Trophoblast cell (in vitro differentiated cells and primary cell): ENCODE results near the gene CWC25.

Source experiments
- DNase-seq, 2 donors: peaks; one replicate each; pipeline ENCODE4 v3.0.0-alpha.2; 2016
- H2AFZ ChIP-seq: 2 replicates; pipeline ENCODE4 v1.6.1; 2013; ENCODE audit warnings: low read length, moderate library complexity, mild to moderate bottlenecking; ENCODE audit not compliant: insufficient read depth, poor library complexity
- H2AK5ac ChIP-seq: 2 replicates; pipeline ENCODE4 v1.6.1; 2013; ENCODE audit warnings: mild to moderate bottlenecking, low read length
- H2BK120ac ChIP-seq: 2 replicates; pipeline ENCODE4 v1.6.1; 2013; ENCODE audit warnings: low read length, mild to moderate bottlenecking, moderate library complexity; ENCODE audit not compliant: insufficient read depth, poor library complexity
- H2BK12ac ChIP-seq: 2 replicates; pipeline ENCODE4 v1.6.1; 2013; ENCODE audit warnings: mild to moderate bottlenecking, low read length, moderate library complexity
- H2BK5ac ChIP-seq: 2 replicates; pipeline ENCODE4 v1.6.1; 2013; ENCODE audit warnings: low read length, low read depth, moderate library complexity, mild to moderate bottlenecking; ENCODE audit not compliant: poor library complexity
- H3K14ac ChIP-seq: 2 replicates; pipeline ENCODE4 v1.6.1; 2013; ENCODE audit warnings: mild to moderate bottlenecking, low read length
- H3K18ac ChIP-seq: 2 replicates; pipeline ENCODE4 v1.6.1; 2013; ENCODE audit warnings: mild to moderate bottlenecking, low read length
- H3K23ac ChIP-seq: 2 replicates; pipeline ENCODE4 v1.6.1; 2013; ENCODE audit warnings: low read length
- H3K27ac ChIP-seq: 2 replicates; pipeline ENCODE4 v1.5.1; 2013; ENCODE audit warnings: low read depth, mild to moderate bottlenecking, inconsistent platforms, low read length, moderate library complexity
- H3K27me3 ChIP-seq: 2 replicates; pipeline ENCODE4 v1.6.1; 2013; ENCODE audit warnings: inconsistent platforms, mild to moderate bottlenecking, low read length, moderate library complexity; ENCODE audit not compliant: insufficient read depth
- H3K36me3 ChIP-seq, 2 experiments: 1 replicate in 1 of 2; 2 replicates in 1 of 2; pipeline ENCODE4 v1.6.1; 2013; ENCODE audit warnings: low read length in 2 of 2, mild to moderate bottlenecking in 2 of 2, moderate library complexity in 1 of 2; ENCODE audit not compliant: insufficient read depth in 2 of 2, control insufficient read depth in 1 of 2
- H3K4ac ChIP-seq: 2 replicates; pipeline ENCODE4 v1.6.1; 2013; ENCODE audit warnings: low read depth, mild to moderate bottlenecking, low read length, moderate library complexity
- H3K4me1 ChIP-seq, 2 experiments: 1 replicate in 1 of 2; 2 replicates in 1 of 2; pipeline ENCODE4 v1.6.1; 2013; ENCODE audit warnings: low read length in 2 of 2, mild to moderate bottlenecking in 2 of 2, moderate library complexity in 1 of 2; ENCODE audit not compliant: insufficient read depth in 2 of 2, control insufficient read depth in 1 of 2
- H3K4me2 ChIP-seq: 2 replicates; pipeline ENCODE4 v1.6.1; 2013; ENCODE audit warnings: inconsistent platforms, mild to moderate bottlenecking, low read length, moderate library complexity
- H3K4me3 ChIP-seq: 2 replicates; pipeline ENCODE4 v1.5.1; 2013; ENCODE audit warnings: mild to moderate bottlenecking, low read depth, low read length, inconsistent platforms
- H3K79me1 ChIP-seq: one replicate; pipeline ENCODE4 v1.6.1; 2013; ENCODE audit warnings: low read length
- H3K79me2 ChIP-seq: 2 replicates; pipeline ENCODE4 v1.6.1; 2013; ENCODE audit warnings: low read length, mild to moderate bottlenecking; ENCODE audit not compliant: control insufficient read depth, insufficient read depth, poor library complexity
- H3K9ac ChIP-seq: 2 replicates; pipeline ENCODE4 v1.6.1; 2013; ENCODE audit warnings: mild to moderate bottlenecking, low read length
- H3K9me3 ChIP-seq: 2 replicates; pipeline ENCODE4 v1.6.1; 2013; ENCODE audit warnings: low read depth, mild to moderate bottlenecking, control low read depth, inconsistent platforms, low read length; ENCODE audit not compliant: insufficient read depth
- H4K12ac ChIP-seq: 2 replicates; pipeline ENCODE4 v1.6.1; 2013; ENCODE audit warnings: low read depth, mild to moderate bottlenecking, low read length, moderate library complexity
- H4K8ac ChIP-seq: 2 replicates; pipeline ENCODE4 v1.6.1; 2013; ENCODE audit warnings: low read depth, mild to moderate bottlenecking, low read length, moderate library complexity
- H4K91ac ChIP-seq: one replicate; pipeline ENCODE4 v1.6.1; 2013; ENCODE audit warnings: low read depth, mild to moderate bottlenecking, low read length, moderate library complexity
- WGBS: extraction: QIAGEN DNeasy Blood & Tissue Kit; methylation state at CpG from one replicate; pipeline ENCODE4 v1.1.7; 2013; ENCODE audit warnings: missing lambda C conversion rate; ENCODE audit not compliant: insufficient read length, insufficient coverage; ENCODE audit errors: extremely low coverage; 5-methylcytosine and 5-hydroxymethylcytosine counted together

The CWC25 gene

DNA sequence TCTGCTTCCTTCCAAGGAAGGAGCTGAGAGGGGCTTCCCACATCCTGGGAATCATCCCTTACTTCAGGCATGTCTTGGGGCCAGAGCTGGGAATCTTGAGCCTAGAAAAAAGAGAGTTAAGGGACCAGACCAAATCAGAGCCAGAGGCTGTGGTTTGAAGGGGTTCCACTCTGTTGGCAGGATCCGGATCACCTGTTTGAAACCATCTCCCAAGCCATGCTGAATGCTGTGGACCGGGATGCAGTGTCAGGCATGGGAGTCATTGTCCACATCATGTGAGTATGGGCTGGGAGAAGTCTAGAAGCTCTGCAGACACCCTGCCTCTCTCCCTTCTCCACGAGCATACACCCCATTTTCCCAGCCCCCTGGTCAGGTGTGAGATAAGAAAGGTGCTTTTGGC is 62.9 kb downstream of the CWC25 start:
- H3K4ac ChIP-seq: no peak overlapping the region
- no peak overlapping the region for H3K14ac ChIP-seq
- H2BK120ac ChIP-seq: no peak overlapping the region
- H3K27ac ChIP-seq: no peak overlapping the region
- no peak overlapping the region for H2BK12ac ChIP-seq
- H4K8ac ChIP-seq: no peak overlapping the region
- no peaks in the 10 kb centered on the region for H3K4me1 ChIP-seq
- H3K9me3 ChIP-seq: no peaks in the 10 kb centered on the region
- no peak for DNase-seq
- no peak overlapping the region for H4K12ac ChIP-seq
- no peak overlapping the region for H3K4me3 ChIP-seq
- no peak overlapping the region for H3K9ac ChIP-seq
- no peak overlapping the region for H3K18ac ChIP-seq
- H3K36me3 ChIP-seq: peaks cover 52 to 68% of the 10 kb centered on the region in 2 experiments
- no peaks in the 10 kb centered on the region for H3K27me3 ChIP-seq
- H3K4me2 ChIP-seq: no peak overlapping the region
- H2AK5ac ChIP-seq: no peak overlapping the region
- WGBS: no CpG with 5 or more reads among the region's 3 CpGs
- H3K79me1 ChIP-seq: no peaks in the 10 kb centered on the region
- no peaks in the 10 kb centered on the region for H3K79me2 ChIP-seq
- H2AFZ ChIP-seq: no peak overlapping the region
- H3K23ac ChIP-seq: no peak overlapping the region
- no peak overlapping the region for H2BK5ac ChIP-seq
- no peak overlapping the region for H4K91ac ChIP-seq

DNA sequence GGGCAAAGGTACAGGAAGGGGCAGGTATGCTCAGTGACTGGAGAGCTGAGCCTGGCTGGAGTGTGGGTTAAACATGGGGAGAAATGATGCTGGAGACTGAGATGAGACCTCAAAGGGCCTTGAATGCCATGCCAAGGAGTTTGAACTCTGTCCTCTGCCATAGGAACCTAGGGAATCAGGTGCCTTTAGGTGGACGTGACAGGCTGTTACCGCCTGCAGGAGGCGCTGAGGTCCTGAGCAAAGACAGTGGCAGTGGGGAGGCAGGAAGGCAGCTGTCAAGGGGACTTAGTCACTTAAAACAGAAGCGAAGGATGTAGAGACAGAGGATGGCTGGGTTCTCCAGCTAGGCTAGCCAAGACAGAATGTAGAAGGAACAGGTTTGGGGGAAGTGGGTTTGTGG is 63.5 kb downstream of the CWC25 start:
- H3K27me3 ChIP-seq: no peaks in the 10 kb centered on the region
- no peak overlapping the region for H3K4me3 ChIP-seq
- no peak overlapping the region for H3K4me2 ChIP-seq
- H4K12ac ChIP-seq: no peak overlapping the region
- H3K4me1 ChIP-seq: no peaks in the 10 kb centered on the region
- DNase-seq: peak; percentile 10 to 31
- peaks cover 51 to 67% of the 10 kb centered on the region in 2 experiments for H3K36me3 ChIP-seq
- H3K27ac ChIP-seq: no peak overlapping the region
- H2BK5ac ChIP-seq: no peak overlapping the region
- no peaks in the 10 kb centered on the region for H3K79me2 ChIP-seq
- no peak overlapping the region for H4K8ac ChIP-seq
- H2BK12ac ChIP-seq: no peak overlapping the region
- no peak overlapping the region for H2BK120ac ChIP-seq
- no peak overlapping the region for H3K18ac ChIP-seq
- no peak overlapping the region for H3K4ac ChIP-seq
- H3K79me1 ChIP-seq: no peaks in the 10 kb centered on the region
- no CpG with 5 or more reads among the region's 4 CpGs for WGBS
- H2AK5ac ChIP-seq: no peak overlapping the region
- H4K91ac ChIP-seq: no peak overlapping the region
- no peak overlapping the region for H2AFZ ChIP-seq
- no peak overlapping the region for H3K9ac ChIP-seq
- no peak overlapping the region for H3K14ac ChIP-seq
- no peak overlapping the region for H3K23ac ChIP-seq
- H3K9me3 ChIP-seq: no peaks in the 10 kb centered on the region

DNA sequence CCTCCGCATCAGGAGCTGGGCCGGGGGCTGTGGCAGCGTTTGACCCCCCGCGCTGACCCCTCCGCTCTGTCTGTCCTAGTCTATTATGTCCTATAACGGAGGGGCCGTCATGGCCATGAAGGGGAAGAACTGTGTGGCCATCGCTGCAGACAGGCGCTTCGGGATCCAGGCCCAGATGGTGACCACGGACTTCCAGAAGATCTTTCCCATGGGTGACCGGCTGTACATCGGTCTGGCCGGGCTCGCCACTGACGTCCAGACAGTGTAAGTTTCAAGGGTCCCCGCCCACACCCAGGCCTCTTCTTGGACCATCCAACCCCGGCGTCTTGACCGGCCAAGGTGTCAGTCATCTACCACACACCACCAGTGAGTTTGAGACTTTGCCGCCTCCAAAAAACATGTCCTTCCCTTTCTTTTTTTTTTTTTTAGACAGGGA is 72.0 kb downstream of the CWC25 start:
- H3K4ac ChIP-seq: peak overlapping the region; percentile 66
- peak overlapping the region; percentile 79 for H3K14ac ChIP-seq
- peaks cover 7 to 11% of the 10 kb centered on the region in 2 experiments for H3K4me1 ChIP-seq
- peak overlapping the region; percentile 63 for H2BK120ac ChIP-seq
- H3K79me1 ChIP-seq: peaks cover 24% of the 10 kb centered on the region
- H3K4me2 ChIP-seq: peak overlapping the region; percentile 83
- peak overlapping the region; percentile 98 for H3K9ac ChIP-seq
- no peaks in the 10 kb centered on the region for H3K9me3 ChIP-seq
- peaks cover 17% of the 10 kb centered on the region for H3K79me2 ChIP-seq
- H3K18ac ChIP-seq: peak overlapping the region; percentile 42
- peak overlapping the region; percentile 32 for H2BK5ac ChIP-seq
- peak overlapping the region; percentile 68 for H4K12ac ChIP-seq
- peak overlapping the region; percentile 60 for H2AFZ ChIP-seq
- no CpG with 5 or more reads among the region's 22 CpGs for WGBS
- no peak for DNase-seq
- peak overlapping the region; percentile 38 for H3K27ac ChIP-seq
- peaks cover 22 to 29% of the 10 kb centered on the region in 2 experiments for H3K36me3 ChIP-seq
- H4K91ac ChIP-seq: peak overlapping the region; percentile 68
- H2BK12ac ChIP-seq: no peak overlapping the region
- peak overlapping the region; percentile 90 for H4K8ac ChIP-seq
- H3K27me3 ChIP-seq: no peaks in the 10 kb centered on the region
- H2AK5ac ChIP-seq: peak overlapping the region; percentile 67
- peak overlapping the region; percentile 94 for H3K4me3 ChIP-seq
- no peak overlapping the region for H3K23ac ChIP-seq

DNA sequence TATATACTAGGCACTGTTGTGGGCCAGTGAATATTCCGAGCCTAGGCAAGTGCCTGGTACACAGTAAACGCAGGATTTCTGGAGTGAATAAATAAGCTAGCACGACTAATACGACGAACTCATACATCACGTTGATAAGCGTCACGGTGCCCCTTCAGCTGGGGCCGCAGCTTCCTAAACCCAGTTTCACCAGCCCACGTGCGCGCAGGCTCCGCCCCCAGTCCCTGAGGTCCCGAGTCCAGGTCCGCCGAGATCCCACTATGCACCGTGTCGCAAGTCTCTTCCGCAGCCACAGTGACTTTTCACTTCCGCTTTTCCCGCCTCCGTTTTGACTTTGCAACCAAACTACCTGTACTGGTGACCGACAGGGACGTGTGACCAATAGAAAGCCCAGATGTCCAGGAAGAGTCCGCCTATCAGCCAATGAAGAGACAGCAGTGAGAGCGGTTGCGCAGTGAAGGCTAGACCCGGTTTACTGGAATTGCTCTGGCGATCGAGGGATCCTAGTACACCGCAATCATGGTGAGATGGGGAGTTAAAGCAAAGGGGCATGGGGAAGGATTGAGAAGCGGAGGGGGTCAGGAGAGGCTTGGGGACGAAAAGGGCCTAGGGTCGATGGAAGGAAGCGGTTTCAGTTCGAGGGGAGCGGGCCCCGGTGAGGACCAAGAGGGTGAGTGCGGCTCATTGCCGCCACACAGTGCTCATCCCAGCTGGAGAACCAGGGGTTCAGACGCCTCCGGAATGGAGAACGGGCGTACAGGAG is 72.6 kb downstream of the CWC25 start, which contains the start of gene PSMB3:
PSMB3 (plus strand) TSS at position 434 of the 763 bp plus-strand sequence; CDS start at position 520, 86 bp downstream.
- Histone ChIP-seq H4K91ac (peak within 1 kb of the TSS; percentile 68), H2AK5ac (peak within 1 kb of the TSS; percentile 67), H2BK120ac (peak within 1 kb of the TSS; percentile 63), H4K12ac (peak within 1 kb of the TSS; percentile 68), H3K18ac (peak within 1 kb of the TSS; percentile 42), H3K79me1 (peaks cover 30% of the 10 kb centered on the region), H2AFZ (peak within 1 kb of the TSS; percentile 67), H3K36me3 (peaks cover 20 to 25% of the 10 kb centered on the region in 2 experiments), H3K79me2 (peaks cover 22% of the 10 kb centered on the region), H3K4me1 (peaks cover 7 to 11% of the 10 kb centered on the region in 2 experiments), H3K27ac (peak within 1 kb of the TSS; percentile 38), H2BK12ac (no peak within 1 kb of the TSS), H3K9me3 (no peaks in the 10 kb centered on the region), H3K27me3 (no peaks in the 10 kb centered on the region), H4K8ac (peak within 1 kb of the TSS; percentile 90), H3K4me3 (peak within 1 kb of the TSS; percentile 94), H3K14ac (peak within 1 kb of the TSS; percentile 79), H3K4me2 (peak within 1 kb of the TSS; percentile 94), H3K23ac (no peak within 1 kb of the TSS), H3K4ac (peak within 1 kb of the TSS; percentile 66), H3K9ac (peak within 1 kb of the TSS; percentile 98), H2BK5ac (peak within 1 kb of the TSS; percentile 32)
- WGBS: no CpG with 5 or more reads among the region's 44 CpGs
- peak; percentile 100 for DNase-seq
